A549 (cell line): Measurements from ENCODE around the gene COX5A. TPM values are rescaled to one million over a fixed set of nuclear protein-coding genes. Genes with fewer than 3 reads are reported as not detected.

Source experiments
- ATAC-seq, 2 experiments: fragments of 200-7000 bp in 1 of 2; fragments of >200 bp in 1 of 2; cut with Nextera tagmentation in 1 of 2; cut with Tn5 transposase in 1 of 2; 3 replicates each; pipeline versions ENCODE4 v1.8.0 to v1.9.1; 2018 to 2020; ENCODE audit warnings: mild to moderate bottlenecking in 1 of 2, moderate library complexity in 1 of 2
- CTCF ChIA-PET: fragments of 300-600 bp; sonication (Branson Sonifier 250); formaldehyde crosslinking; extraction: SDS; loops from one replicate; lab custom pipeline; 2021; ENCODE audit warnings: antibody characterized with exemption, inconsistent platforms; lab: Yijun Ruan, JAX
- POLR2A ChIA-PET: fragments of 350-600 bp; formaldehyde crosslinking; extraction: SDS; loops from one replicate; lab custom pipeline; 2021; ENCODE audit warnings: antibody characterized with exemption, inconsistent platforms; lab: Yijun Ruan, JAX
- DNase-seq, 2 experiments: peaks; one replicate each; pipeline versions ENCODE4 v3.0.0 to v3.0.0-alpha.2; 2011 to 2016; ENCODE audit warnings: low read depth in 1 of 2, low spot score in 1 of 2
- FAIRE-seq: peaks from 2 replicates; lab custom pipeline; 2011; peaks lifted over from hg19 to GRCh38; lab: Jason Lieb, UNC
- H3K27ac ChIP-seq, 2 experiments: fragments of >200 bp; sonication (Bioruptor Twin); formaldehyde crosslinking; 3 replicates each; pipeline ENCODE4 v1.5.1; 2016 to 2017
- H3K4me1 ChIP-seq: fragments of >200 bp; sonication (Bioruptor Twin); formaldehyde crosslinking; 3 replicates; pipeline ENCODE4 v1.6.1; 2016
- H3K4me2 ChIP-seq: fragments of >200 bp; sonication (Bioruptor Twin); formaldehyde crosslinking; 3 replicates; pipeline ENCODE4 v1.6.1; 2016
- H3K4me3 ChIP-seq: fragments of >200 bp; sonication (Bioruptor Twin); formaldehyde crosslinking; 3 replicates; pipeline ENCODE4 v1.5.1; 2016
- H3K9me3 ChIP-seq: fragments of >200 bp; sonication (Bioruptor Twin); formaldehyde crosslinking; 3 replicates; pipeline ENCODE4 v1.6.1; 2016
- BCL3 ChIP-seq: fragments of >200 bp; sonication (Bioruptor Twin); formaldehyde crosslinking; IDR thresholded peaks from 3 replicates; pipeline ENCODE4 v1.6.1; 2016
- CEBPB ChIP-seq, 2 experiments: fragments of >200 bp in 1 of 2; sonication (Bioruptor Twin) in 1 of 2; formaldehyde crosslinking in 1 of 2; IDR thresholded peaks; 2 replicates each; pipeline ENCODE4 v1.6.1; 2012 to 2016
- E2F6 ChIP-seq: IDR thresholded peaks from 2 replicates; pipeline ENCODE4 v1.6.1; 2012; ENCODE audit warnings: low read depth, borderline replicate concordance
- EHMT2 ChIP-seq: fragments of 200-600 bp; sonication (generic); IDR thresholded peaks from 2 replicates; pipeline ENCODE4 v1.6.1; 2016; ENCODE audit warnings: antibody characterized with exemption, low read depth, mild to moderate bottlenecking, moderate library complexity
- ESRRA ChIP-seq: fragments of 150-350 bp; IDR thresholded peaks from 2 replicates; pipeline ENCODE4 v1.6.1; 2014; ENCODE audit warnings: mild to moderate bottlenecking, low read length, borderline replicate concordance
- GATA3 ChIP-seq: IDR thresholded peaks from 2 replicates; pipeline ENCODE4 v1.6.1; 2012; ENCODE audit warnings: borderline replicate concordance
- HDAC2 ChIP-seq: fragments of 200-600 bp; sonication (generic); IDR thresholded peaks from 2 replicates; pipeline ENCODE4 v1.6.1; 2016
- HEYL ChIP-seq: fragments of 250-450 bp; sonication (Bioruptor Pico); IDR thresholded peaks from 2 replicates; pipeline ENCODE4 v1.8.0; 2021; ENCODE audit warnings: mild to moderate bottlenecking, moderate library complexity
- HMGXB4 ChIP-seq: fragments of 250-450 bp; sonication (Bioruptor Pico); IDR thresholded peaks from 2 replicates; pipeline ENCODE4 v1.5.0; 2021; ENCODE audit warnings: mild to moderate bottlenecking, moderate library complexity, borderline replicate concordance
- HOXB5 ChIP-seq: fragments of 250-450 bp; sonication (Bioruptor Pico); IDR thresholded peaks from 2 replicates; pipeline ENCODE4 v1.5.0; 2020; ENCODE audit warnings: mild to moderate bottlenecking, moderate library complexity
- JUN ChIP-seq, 2 experiments: fragments of >200 bp; sonication (Bioruptor Twin); formaldehyde crosslinking; IDR thresholded peaks; 2 replicates in 1 of 2; 3 replicates in 1 of 2; pipeline ENCODE4 v1.6.1; 2016 to 2017
- JUNB ChIP-seq: fragments of >200 bp; sonication (Bioruptor Twin); formaldehyde crosslinking; IDR thresholded peaks from 2 replicates; pipeline ENCODE4 v1.6.1; 2016
- KDM5A ChIP-seq: fragments of 200-600 bp; sonication (generic); IDR thresholded peaks from 2 replicates; pipeline ENCODE4 v1.6.1; 2016; ENCODE audit warnings: antibody characterized with exemption, mild to moderate bottlenecking
- MAFK ChIP-seq: fragments of 450-650 bp; IDR thresholded peaks from 2 replicates; pipeline ENCODE4 v1.6.1; 2014; ENCODE audit not compliant: partially characterized antibody
- MAZ ChIP-seq: fragments of 150-350 bp; IDR thresholded peaks from 2 replicates; pipeline ENCODE4 v1.6.1; 2014; ENCODE audit warnings: antibody characterized with exemption, low read depth, low read length, borderline replicate concordance
- NPAS2 ChIP-seq: fragments of 250-450 bp; sonication (Bioruptor Pico); IDR thresholded peaks from 2 replicates; pipeline ENCODE4 v1.8.0; 2022; ENCODE audit warnings: mild to moderate bottlenecking, moderate library complexity, borderline replicate concordance
- PHF8 ChIP-seq: fragments of 200-600 bp; sonication (generic); IDR thresholded peaks from 2 replicates; pipeline ENCODE4 v1.6.1; 2016; ENCODE audit warnings: low read depth, mild to moderate bottlenecking, antibody characterized with exemption, moderate library complexity, borderline replicate concordance
- POLR2A ChIP-seq: IDR thresholded peaks from 2 replicates; pipeline ENCODE4 v1.6.1; 2012; ENCODE audit warnings: mild to moderate bottlenecking, low read length
- RAD21 ChIP-seq, 2 experiments: fragments of >200 bp in 1 of 2; sonication (Bioruptor Twin) in 1 of 2; formaldehyde crosslinking in 1 of 2; IDR thresholded peaks in 1 of 2; conservative IDR thresholded peaks in 1 of 2; 2 replicates in 1 of 2; 3 replicates in 1 of 2; pipeline ENCODE4 v1.6.1; 2012 to 2018; ENCODE audit warnings: inconsistent platforms in 1 of 2
- RCOR1 ChIP-seq: fragments of 150-350 bp; IDR thresholded peaks from 2 replicates; pipeline ENCODE4 v1.6.1; 2014; ENCODE audit warnings: antibody characterized with exemption, low read length, low read depth
- RNF2 ChIP-seq: fragments of 200-600 bp; sonication (generic); IDR thresholded peaks from 2 replicates; pipeline ENCODE4 v1.6.1; 2016; ENCODE audit warnings: low read depth, mild to moderate bottlenecking, antibody characterized with exemption, moderate library complexity, borderline replicate concordance
- SMC3 ChIP-seq: fragments of >200 bp; sonication (Bioruptor Twin); formaldehyde crosslinking; IDR thresholded peaks from 3 replicates; pipeline ENCODE4 v1.6.1; 2018; ENCODE audit warnings: inconsistent platforms
- TFCP2L1 ChIP-seq: fragments of 250-450 bp; sonication (Bioruptor Pico); IDR thresholded peaks from 2 replicates; pipeline ENCODE4 v1.5.0; 2021; ENCODE audit warnings: mild to moderate bottlenecking
- WGBS: methylation state at CpG from one replicate; pipeline ENCODE4 v1.1.6; 2017; ENCODE audit errors: missing lambda C conversion rate; 5-methylcytosine and 5-hydroxymethylcytosine counted together
- polyA plus RNA-seq, 4 experiments: library from polyadenylated mRNA; depleted of rRNA in 3 of 4; stranded (reverse); fragments of >200 nt; fragmentation: RNase III in 1 of 4; extraction: RNeasy Plus Mini Kit Qiagen cat#74134 plus additional on column Dnase treatment in 1 of 4; gene quantifications; 2 replicates in 3 of 4; 3 replicates in 1 of 4; pipeline ENCODE4 v1.2.3, GENCODE V29; 2011 to 2017
- TF ChIP-seq, protein P1 (sequence below): fragments of >200 bp; sonication (Bioruptor Twin); formaldehyde crosslinking; IDR thresholded peaks from 2 replicates; pipeline ENCODE4 v1.6.1; 2016
- TF ChIP-seq, protein P2 (sequence below): IDR thresholded peaks from 2 replicates; pipeline ENCODE4 v1.6.1; 2012
- TF ChIP-seq, protein P3 (sequence below): fragments of 250-450 bp; sonication (Bioruptor Pico); IDR thresholded peaks from 2 replicates; pipeline ENCODE4 v1.5.0; 2020; ENCODE audit warnings: low read depth, mild to moderate bottlenecking, moderate library complexity

Gene COX5A
- polyA plus RNA-seq, 2 of the 4 experiments (the other 2 are of a cell fraction) = 328 to 478 TPM

DNA sequence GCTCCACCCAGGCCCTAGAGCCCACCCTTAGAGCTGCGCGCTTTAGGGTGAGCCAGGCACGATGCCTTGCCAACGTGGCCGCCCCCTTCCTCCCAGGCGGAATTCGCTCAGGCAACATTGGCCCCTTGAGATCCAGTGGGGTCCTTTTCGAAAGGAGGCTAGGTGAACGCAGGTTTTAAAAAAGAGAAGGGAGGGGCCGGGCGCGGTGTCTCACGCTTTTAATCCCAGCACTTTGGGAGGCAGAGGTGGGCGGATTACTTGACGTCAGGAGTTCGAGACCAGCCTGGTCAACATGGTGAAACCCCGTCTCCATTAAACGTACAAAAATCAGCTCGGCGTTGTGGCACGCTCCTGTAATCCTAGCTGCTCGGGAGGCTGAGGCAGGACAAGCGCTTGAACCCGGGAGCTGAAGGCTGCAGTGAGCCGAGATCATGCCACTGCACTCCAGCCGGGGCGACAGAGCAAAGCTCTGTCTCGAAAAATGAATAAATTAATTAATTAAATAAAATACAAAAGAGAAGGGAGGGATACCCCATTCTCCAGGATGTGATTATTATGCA, 19.7 kb upstream of the COX5A start:
- CTCF ChIA-PET = interaction anchor here (0.8 to 7.9 kb wide), 16 partner anchors 8 to 351 kb away, joined by 3 to 54 read pairs (median 6); partner anchors contain the start of genes C15orf39, PPCDC and SCAMP5
- Histone ChIP-seq H3K4me3 (peak overlapping the region; percentile 53), H3K4me1 (peaks cover 37% of the 10 kb centered on the region)
- peak in 1 of 2 experiments; percentile 43 for DNase-seq
- TF ChIP-seq HDAC2 = no peak
- TF ChIP-seq JUNB = no peak
- TF ChIP-seq, protein P1, sequence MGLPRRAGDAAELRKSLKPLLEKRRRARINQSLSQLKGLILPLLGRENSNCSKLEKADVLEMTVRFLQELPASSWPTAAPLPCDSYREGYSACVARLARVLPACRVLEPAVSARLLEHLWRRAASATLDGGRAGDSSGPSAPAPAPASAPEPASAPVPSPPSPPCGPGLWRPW = no peak
- no peak for TF ChIP-seq POLR2A
- TF ChIP-seq RCOR1 = no peak
- TF ChIP-seq, protein P2, sequence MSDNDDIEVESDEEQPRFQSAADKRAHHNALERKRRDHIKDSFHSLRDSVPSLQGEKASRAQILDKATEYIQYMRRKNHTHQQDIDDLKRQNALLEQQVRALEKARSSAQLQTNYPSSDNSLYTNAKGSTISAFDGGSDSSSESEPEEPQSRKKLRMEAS = peak; percentile 82; the same call in 1 of the 2 replicates
- no peak for TF ChIP-seq HEYL (CRISPR knock-in tag)
- TF ChIP-seq SMC3 = no peak
- peak; percentile 48; the same call in 1 of the 2 replicates for TF ChIP-seq TFCP2L1 (CRISPR knock-in tag)
- no peak for TF ChIP-seq NPAS2 (CRISPR knock-in tag)
- no peak for TF ChIP-seq KDM5A
- no peak for TF ChIP-seq ESRRA
- TF ChIP-seq, all 56 proteins: peak for 2
- peak overlapping the region; percentile 82 to 92 for H3K27ac ChIP-seq
- no peak; a peak in 1 of 6 replicates for ATAC-seq
- peak overlapping the region; percentile 78 for H3K4me2 ChIP-seq
- POLR2A ChIA-PET = interaction anchor here (0.9 to 2.8 kb wide), 15 partner anchors 11 to 886 kb away, joined by 3 to 25 read pairs (median 7); partner anchors contain the start of genes COX5A, FAM219B, PPCDC and SCAMP5
- no peaks in the 10 kb centered on the region for H3K9me3 ChIP-seq
- FAIRE-seq = no peak
- WGBS = 5% methylated on average over 24 of the region's 28 CpGs

- 0% methylated on average over 18 of the region's 83 CpGs for WGBS
- Histone ChIP-seq H3K4me2 (peak within 1 kb of the TSS; percentile 78), H3K27ac (peak within 1 kb of the TSS; percentile 82 to 92), H3K9me3 (no peaks in the 10 kb centered on the region), H3K4me3 (peak within 1 kb of the TSS; percentile 53), H3K4me1 (peaks cover 43% of the 10 kb centered on the region)
- no peak for FAIRE-seq
- peak; percentile 87 to 93 for ATAC-seq
- peak; percentile 86 to 94 for DNase-seq
- CTCF ChIA-PET = interaction anchor here (0.6 to 7.9 kb wide), 23 partner anchors 7 to 351 kb away, joined by 3 to 54 read pairs (median 3); partner anchors contain the start of genes C15orf39, PPCDC and SCAMP5
- POLR2A ChIA-PET = interaction anchor here (0.5 to 2.8 kb wide), 29 partner anchors 9 to 886 kb away, joined by 3 to 25 read pairs (median 5); partner anchors contain the start of genes C15orf39, COX5A, FAM219B and PPCDC
- TF ChIP-seq HMGXB4 (CRISPR knock-in tag) = no peak
- 0 out of 2 replicates have a peak, but pooled peaks have one; percentile 22 for TF ChIP-seq HDAC2
- TF ChIP-seq EHMT2 = no peak
- no peak for TF ChIP-seq KDM5A
- TF ChIP-seq, protein P2 = peak; percentile 93; the same call in 1 of the 2 replicates
- no peak; the same call in 1 of the 2 replicates for TF ChIP-seq RNF2
- TF ChIP-seq JUN (IDR thresholded peaks at IDR 0.05) = peak in 1 of 2 experiments; percentile 66; a peak in 2 of 5 replicates
- TF ChIP-seq, protein P3, sequence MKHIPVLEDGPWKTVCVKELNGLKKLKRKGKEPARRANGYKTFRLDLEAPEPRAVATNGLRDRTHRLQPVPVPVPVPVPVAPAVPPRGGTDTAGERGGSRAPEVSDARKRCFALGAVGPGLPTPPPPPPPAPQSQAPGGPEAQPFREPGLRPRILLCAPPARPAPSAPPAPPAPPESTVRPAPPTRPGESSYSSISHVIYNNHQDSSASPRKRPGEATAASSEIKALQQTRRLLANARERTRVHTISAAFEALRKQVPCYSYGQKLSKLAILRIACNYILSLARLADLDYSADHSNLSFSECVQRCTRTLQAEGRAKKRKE (CRISPR knock-in tag) = no peak
- 0 out of 2 replicates have a peak, but pooled peaks have one; percentile 8 for TF ChIP-seq GATA3
- TF ChIP-seq RAD21 (conservative IDR thresholded peaks at IDR 0.05 in 1 of 2, IDR thresholded peaks at IDR 0.05 in 1 of 2) = 0 out of 5 replicates have a peak, but pooled peaks have one; percentile 2 to 9
- TF ChIP-seq HOXB5 = peak; percentile 35; the same call in 1 of the 2 replicates
- peak; percentile 76 for TF ChIP-seq MAFK
- TF ChIP-seq POLR2A = peak; percentile 95
- peak; percentile 70; the same call in 1 of the 2 replicates for TF ChIP-seq MAZ
- TF ChIP-seq CEBPB (IDR thresholded peaks at IDR 0.05) = 0 out of 4 replicates have a peak, but pooled peaks of 1 of the 2 experiments have one; percentile 8
- TF ChIP-seq E2F6 = peak; percentile 92; the same call in 1 of the 2 replicates
- peak; percentile 35; the same call in 1 of the 2 replicates for TF ChIP-seq PHF8
- TF ChIP-seq BCL3 = peak; percentile 96
Measured at GRCh38 chr15:74956648-74957475, 19.0 kb upstream of the COX5A start, which contains the start of gene RPP25. Gene RPP25 (minus strand): TSS chr15:74956772. CDS start chr15:74956583, 189 bp downstream.
